ENCODE data around the gene OR1K1.

DNA sequence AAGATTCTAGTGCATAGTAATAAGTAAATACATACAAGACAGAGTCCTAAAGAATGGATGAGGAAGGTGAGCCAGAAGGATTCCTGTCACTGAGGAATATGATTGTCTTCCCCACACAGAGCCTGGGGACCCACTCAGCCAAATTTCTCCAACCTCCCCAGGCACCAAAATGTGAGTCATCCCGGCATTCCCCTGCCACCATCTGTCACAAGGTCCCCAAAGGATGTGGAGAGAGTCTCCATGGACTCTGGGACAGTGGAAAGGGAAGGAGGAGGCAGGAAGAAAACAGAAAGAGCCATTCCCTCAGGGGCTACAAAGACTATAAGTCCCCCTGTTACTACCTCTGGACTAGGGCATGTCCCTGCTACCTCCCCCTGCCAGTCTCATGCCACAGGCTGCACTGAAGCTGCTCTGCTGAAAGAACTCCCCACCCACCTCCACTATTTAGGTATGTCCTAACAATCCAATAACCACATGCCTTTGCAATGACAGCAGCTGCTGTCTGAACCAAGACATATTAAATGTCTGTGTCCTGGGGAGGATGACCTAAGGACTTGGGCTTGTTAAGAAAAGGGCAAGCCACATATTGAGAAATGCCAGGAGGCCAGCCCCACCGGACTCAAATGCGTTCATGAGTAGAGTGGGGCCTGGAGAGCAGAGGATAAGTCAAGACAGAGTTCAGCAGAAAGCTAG lies 21.8 kb upstream of the OR1K1 start:
- TF ChIP-seq CTCF (conservative IDR thresholded peaks at IDR 0.05) (no peak), EZH2 (IDR thresholded peaks at IDR 0.05; ENCODE audit: low read depth) (no peak)

Data from PC-9 (cell line).